ENCODE results near the gene AP3M1. TPM values are rescaled to one million over a fixed set of nuclear protein-coding genes. Genes with fewer than 3 reads are reported as not detected.

Gene AP3M1
- total RNA-seq, 1 experiment from 2014 or later = 37.4 TPM

DNA sequence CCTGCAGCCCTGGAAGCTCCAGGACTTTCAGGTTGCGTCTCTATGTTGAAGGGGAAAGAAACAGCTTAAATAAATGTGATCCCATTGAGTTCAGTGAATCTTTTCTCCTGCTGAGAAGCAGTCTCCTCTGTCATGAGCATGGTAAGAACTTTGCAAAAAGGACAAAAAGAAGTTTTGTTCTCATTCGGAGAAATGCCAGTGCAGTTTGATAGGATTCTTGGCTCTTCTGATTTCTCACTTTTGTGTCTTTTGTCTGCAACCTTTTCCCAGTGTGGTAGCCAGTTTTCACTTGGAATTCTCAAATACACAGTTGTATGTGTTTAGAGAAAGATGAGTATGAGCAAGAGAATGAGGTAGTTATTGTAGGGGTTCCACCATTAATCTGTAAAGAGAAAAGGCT lies 64.3 kb downstream of the AP3M1 start:
- H3K4me3 Mint-ChIP-seq = no peak overlapping the region
- Histone ChIP-seq H4K91ac (ENCODE audit: insufficient read length, low read depth, low read length) (no peak overlapping the region), H2BK120ac (ENCODE audit: low read depth, low read length, poor library complexity, severe bottlenecking) (no peak overlapping the region), H4K20me1 (ENCODE audit: control insufficient read depth, insufficient read depth, insufficient read length) (no peaks in the 10 kb centered on the region), H3K4me2 (ENCODE audit: insufficient read depth, insufficient read length, low read length) (no peak overlapping the region), H2AK5ac (ENCODE audit: insufficient read length, low read length) (no peak overlapping the region), H3K79me2 (ENCODE audit: insufficient read depth, low read length) (no peaks in the 10 kb centered on the region; the same call in 1 of the 2 replicates), H3K18ac (ENCODE audit: insufficient read length, low read depth, low read length) (no peak overlapping the region), H2BK15ac (ENCODE audit: low read depth, low read length) (no peak overlapping the region), H3T11ph (ENCODE audit: low read length) (no peak overlapping the region), H3K14ac (ENCODE audit: insufficient read depth, low read length) (no peak overlapping the region), H3K27me3 (ENCODE audit: insufficient read depth, low read length) (no peaks in the 10 kb centered on the region), H3K9ac (ENCODE audit: extremely low read depth, insufficient read length, low read length) (no peak overlapping the region), H3K23me2 (ENCODE audit: insufficient read length, low read depth, low read length, poor library complexity, severe bottlenecking) (no peaks in the 10 kb centered on the region), H3K27ac (ENCODE audit: insufficient read length, low read depth, low read length) (no peak overlapping the region), H3K56ac (ENCODE audit: insufficient read length, low read depth, low read length) (no peak overlapping the region), H3K79me1 (ENCODE audit: insufficient read depth, low read depth, low read length, poor library complexity, severe bottlenecking) (peaks cover 3% of the 10 kb centered on the region), H2AFZ (ENCODE audit: low read length) (no peak overlapping the region), H3K4me1 (ENCODE audit: insufficient read depth, low read length) (no peaks in the 10 kb centered on the region), H2BK5ac (ENCODE audit: insufficient read length, low read length) (no peak overlapping the region), H3K4ac (ENCODE audit: low read depth, low read length) (no peak overlapping the region), H4K5ac (ENCODE audit: insufficient read length, low read depth, low read length) (no peak overlapping the region), H3K23ac (ENCODE audit: insufficient read length, low read depth, low read length) (no peak overlapping the region), H2BK20ac (ENCODE audit: low read depth, low read length, poor library complexity, severe bottlenecking) (no peak overlapping the region), H4K8ac (replicated peaks; ENCODE audit: insufficient read length, low read depth, low read length) (no peak overlapping the region), H3K9me3 (ENCODE audit: control insufficient read depth, low read depth, low read length) (no peaks in the 10 kb centered on the region), H2BK12ac (ENCODE audit: insufficient read length, low read depth, low read length) (no peak overlapping the region)
- no peak for TF ChIP-seq CTCF (conservative IDR thresholded peaks at IDR 0.05)
- H3K9me3 Mint-ChIP-seq = no peaks in the 10 kb centered on the region
- H3K27me3 Mint-ChIP-seq (ENCODE audit: low read depth) = no peaks in the 10 kb centered on the region
- H3K36me3 Mint-ChIP-seq (ENCODE audit: insufficient read depth in 1 of 3, low read depth in 3 of 3) = peaks cover 54 to 83% (median 75%) of the 10 kb centered on the region in 3 experiments; a peak in 6 of 7 replicates
- H3K27ac Mint-ChIP-seq = peak overlapping the region in 1 of 3 experiments; percentile 88; a peak in 2 of 7 replicates
- H3K4me1 Mint-ChIP-seq = peaks cover under 1 to 1% of the 10 kb centered on the region in 2 experiments
- no CpG with 5 or more reads among the region's 2 CpGs for WGBS (ENCODE audit: extremely low coverage, insufficient read length, low lambda C conversion rate)
- no peak for DNase-seq

Data from H9 (cell line).